HUES48 (cell line): ENCODE data around the gene HRK.

Source experiments
- H3K27ac ChIP-seq: one replicate; pipeline ENCODE4 v1.7.0; 2013; ENCODE audit warnings: low read depth, low read length, inconsistent platforms
- H3K27me3 ChIP-seq: 2 replicates; pipeline ENCODE4 v1.6.1; 2013; ENCODE audit warnings: mild to moderate bottlenecking, low read length; ENCODE audit not compliant: control insufficient read depth, insufficient read depth
- H3K36me3 ChIP-seq: 2 replicates; pipeline ENCODE4 v1.6.1; 2013; ENCODE audit warnings: low read length; ENCODE audit not compliant: control insufficient read depth, insufficient read depth
- H3K4me1 ChIP-seq: 2 replicates; pipeline ENCODE4 v1.6.1; 2013; ENCODE audit warnings: mild to moderate bottlenecking, low read length; ENCODE audit not compliant: control insufficient read depth, insufficient read depth
- H3K4me3 ChIP-seq: 2 replicates; pipeline ENCODE4 v1.5.1; 2013; ENCODE audit warnings: mild to moderate bottlenecking, low read depth, low read length
- H3K9ac ChIP-seq: 2 replicates; pipeline ENCODE4 v1.6.1; 2013; ENCODE audit warnings: mild to moderate bottlenecking, low read depth, low read length, moderate library complexity
- H3K9me3 ChIP-seq: 2 replicates; pipeline ENCODE4 v1.6.1; 2013; ENCODE audit warnings: low read length; ENCODE audit not compliant: control insufficient read depth, insufficient read depth

Gene HRK

GRCh38 chr12:116919247-116919661, 38.0 kb upstream of the HRK start:
- Histone ChIP-seq H3K27me3 (no peaks in the 10 kb centered on the region), H3K9ac (no peak overlapping the region), H3K4me3 (no peak overlapping the region), H3K9me3 (no peaks in the 10 kb centered on the region), H3K27ac (no peak overlapping the region), H3K36me3 (no peaks in the 10 kb centered on the region; the same call in 1 of the 2 replicates), H3K4me1 (peaks cover 9% of the 10 kb centered on the region)

GRCh38 chr12:116918464-116918863, 37.2 kb upstream of the HRK start:
- Histone ChIP-seq H3K9me3 (no peaks in the 10 kb centered on the region), H3K9ac (no peak overlapping the region), H3K36me3 (peaks cover 1% of the 10 kb centered on the region; the same call in 1 of the 2 replicates), H3K27ac (no peak overlapping the region), H3K27me3 (no peaks in the 10 kb centered on the region), H3K4me3 (no peak overlapping the region), H3K4me1 (peaks cover 9% of the 10 kb centered on the region)

GRCh38 chr12:116916714-116917114, 35.5 kb upstream of the HRK start:
- H3K4me3 ChIP-seq, result no peak overlapping the region
- no peaks in the 10 kb centered on the region for H3K9me3 ChIP-seq
- peaks cover 10% of the 10 kb centered on the region for H3K4me1 ChIP-seq
- H3K27ac ChIP-seq, result peak overlapping the region; percentile 25
- H3K36me3 ChIP-seq, result peaks cover 8% of the 10 kb centered on the region
- no peaks in the 10 kb centered on the region for H3K27me3 ChIP-seq
- no peak overlapping the region for H3K9ac ChIP-seq

- no peak overlapping the region for H3K4me3 ChIP-seq
- no peaks in the 10 kb centered on the region for H3K9me3 ChIP-seq
- peaks cover 8% of the 10 kb centered on the region for H3K36me3 ChIP-seq
- H3K4me1 ChIP-seq, result peaks cover 10% of the 10 kb centered on the region
- no peak overlapping the region for H3K27ac ChIP-seq
- no peak overlapping the region for H3K9ac ChIP-seq
- H3K27me3 ChIP-seq, result no peaks in the 10 kb centered on the region
These were observed 34.9 kb upstream of the HRK start for GRCh38 chr12:116916122-116916521.

- Histone ChIP-seq H3K4me3 (no peak overlapping the region), H3K9ac (no peak overlapping the region), H3K27ac (no peak overlapping the region), H3K27me3 (no peaks in the 10 kb centered on the region), H3K9me3 (no peaks in the 10 kb centered on the region), H3K36me3 (peaks cover 8% of the 10 kb centered on the region; the same call in 1 of the 2 replicates), H3K4me1 (peaks cover 6% of the 10 kb centered on the region)
These were observed 34.1 kb upstream of the HRK start for GRCh38 chr12:116915326-116915725.

- Histone ChIP-seq H3K9me3 (no peaks in the 10 kb centered on the region), H3K27ac (peak within 1 kb of the TSS; percentile 89), H3K9ac (peak within 1 kb of the TSS; percentile 83), H3K27me3 (no peaks in the 10 kb centered on the region), H3K36me3 (peaks cover 8% of the 10 kb centered on the region; the same call in 1 of the 2 replicates), H3K4me1 (peaks cover 12% of the 10 kb centered on the region), H3K4me3 (peak within 1 kb of the TSS; percentile 76)
These were observed 29.6 kb upstream of the HRK start, which contains the start of gene FBXW8 for GRCh38 chr12:116910645-116911451. Gene FBXW8, plus strand, starts transcription at chr12:116910950. Its CDS starts 88 bp downstream, at chr12:116911038.

GRCh38 chr12:116910280-116910644, 29.0 kb upstream of the HRK start:
- Histone ChIP-seq H3K4me3 (peak overlapping the region; percentile 76), H3K27ac (peak overlapping the region; percentile 89), H3K4me1 (peaks cover 12% of the 10 kb centered on the region), H3K36me3 (peaks cover 8% of the 10 kb centered on the region; the same call in 1 of the 2 replicates), H3K9me3 (no peaks in the 10 kb centered on the region), H3K27me3 (no peaks in the 10 kb centered on the region), H3K9ac (peak overlapping the region; percentile 83)

- Histone ChIP-seq H3K36me3 (no peaks in the 10 kb centered on the region), H3K27ac (no peak overlapping the region), H3K4me3 (no peak overlapping the region), H3K27me3 (no peaks in the 10 kb centered on the region), H3K9me3 (no peaks in the 10 kb centered on the region), H3K9ac (no peak overlapping the region), H3K4me1 (peaks cover 6% of the 10 kb centered on the region; the same call in 1 of the 2 replicates)
These were observed 25.0 kb upstream of the HRK start for GRCh38 chr12:116906285-116906684.

GRCh38 chr12:116903818-116904217, 22.6 kb upstream of the HRK start:
- Histone ChIP-seq H3K9ac (no peak overlapping the region), H3K4me3 (no peak overlapping the region), H3K27me3 (no peaks in the 10 kb centered on the region), H3K27ac (no peak overlapping the region), H3K4me1 (peaks cover 6% of the 10 kb centered on the region; the same call in 1 of the 2 replicates), H3K9me3 (no peaks in the 10 kb centered on the region), H3K36me3 (no peaks in the 10 kb centered on the region)

- no peak overlapping the region for H3K4me3 ChIP-seq
- H3K27me3 ChIP-seq, result no peaks in the 10 kb centered on the region
- 0 out of 2 replicates have a peak, but pooled peaks cover under 1% of the 10 kb centered on the region for H3K4me1 ChIP-seq
- no peak overlapping the region for H3K27ac ChIP-seq
- no peaks in the 10 kb centered on the region for H3K36me3 ChIP-seq
- no peaks in the 10 kb centered on the region for H3K9me3 ChIP-seq
- no peak overlapping the region for H3K9ac ChIP-seq
These were observed 20.4 kb upstream of the HRK start for GRCh38 chr12:116901612-116902011.

GRCh38 chr12:116898669-116899068, 17.4 kb upstream of the HRK start:
- Histone ChIP-seq H3K9ac (no peak overlapping the region), H3K4me3 (no peak overlapping the region), H3K27me3 (no peaks in the 10 kb centered on the region), H3K9me3 (no peaks in the 10 kb centered on the region), H3K27ac (no peak overlapping the region), H3K36me3 (no peaks in the 10 kb centered on the region), H3K4me1 (no peaks in the 10 kb centered on the region)
